ENCODE results near the gene ADRA2A. TPM values are rescaled to one million over a fixed set of nuclear protein-coding genes. Genes with fewer than 3 reads are reported as not detected.

The ADRA2A gene
- total RNA-seq, 1 donor from 2014 or later = 0.32 TPM

DNA sequence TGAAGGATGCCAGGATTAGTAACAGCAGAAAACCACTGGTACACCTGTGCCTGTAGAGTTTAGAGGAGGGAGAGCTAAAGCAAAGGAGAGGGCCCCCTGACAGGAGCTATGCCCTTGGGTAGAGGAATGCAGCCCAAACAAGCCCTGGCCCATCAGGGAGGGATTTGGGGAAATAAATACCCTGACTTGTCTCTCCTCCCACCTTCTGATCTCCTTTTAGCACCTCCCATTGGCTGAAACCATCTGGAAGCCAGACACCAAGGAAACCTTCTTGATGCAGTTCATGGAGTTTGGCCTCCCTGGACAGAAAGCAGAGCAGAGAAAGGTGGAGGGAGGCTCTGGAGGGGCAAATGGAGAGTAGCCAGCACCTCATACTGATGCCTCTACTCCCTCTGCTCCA, 45.3 kb downstream of the ADRA2A start:
- Mint-ChIP-seq H3K9me3 (ENCODE audit: unreplicated experiment) (no peaks in the 10 kb centered on the region), H3K36me3 (ENCODE audit: unreplicated experiment) (no peaks in the 10 kb centered on the region), H3K27me3 (ENCODE audit: unreplicated experiment) (no peaks in the 10 kb centered on the region), H3K27ac (ENCODE audit: unreplicated experiment) (no peak overlapping the region), H3K4me1 (ENCODE audit: low read depth, unreplicated experiment) (no peaks in the 10 kb centered on the region), H3K4me3 (ENCODE audit: unreplicated experiment) (no peak overlapping the region)
- TF ChIP-seq, protein P1, sequence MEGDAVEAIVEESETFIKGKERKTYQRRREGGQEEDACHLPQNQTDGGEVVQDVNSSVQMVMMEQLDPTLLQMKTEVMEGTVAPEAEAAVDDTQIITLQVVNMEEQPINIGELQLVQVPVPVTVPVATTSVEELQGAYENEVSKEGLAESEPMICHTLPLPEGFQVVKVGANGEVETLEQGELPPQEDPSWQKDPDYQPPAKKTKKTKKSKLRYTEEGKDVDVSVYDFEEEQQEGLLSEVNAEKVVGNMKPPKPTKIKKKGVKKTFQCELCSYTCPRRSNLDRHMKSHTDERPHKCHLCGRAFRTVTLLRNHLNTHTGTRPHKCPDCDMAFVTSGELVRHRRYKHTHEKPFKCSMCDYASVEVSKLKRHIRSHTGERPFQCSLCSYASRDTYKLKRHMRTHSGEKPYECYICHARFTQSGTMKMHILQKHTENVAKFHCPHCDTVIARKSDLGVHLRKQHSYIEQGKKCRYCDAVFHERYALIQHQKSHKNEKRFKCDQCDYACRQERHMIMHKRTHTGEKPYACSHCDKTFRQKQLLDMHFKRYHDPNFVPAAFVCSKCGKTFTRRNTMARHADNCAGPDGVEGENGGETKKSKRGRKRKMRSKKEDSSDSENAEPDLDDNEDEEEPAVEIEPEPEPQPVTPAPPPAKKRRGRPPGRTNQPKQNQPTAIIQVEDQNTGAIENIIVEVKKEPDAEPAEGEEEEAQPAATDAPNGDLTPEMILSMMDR (IDR thresholded peaks at IDR 0.05; ENCODE audit: partially characterized antibody, unreplicated experiment) = no peak
- DNase-seq = no peak

DNA sequence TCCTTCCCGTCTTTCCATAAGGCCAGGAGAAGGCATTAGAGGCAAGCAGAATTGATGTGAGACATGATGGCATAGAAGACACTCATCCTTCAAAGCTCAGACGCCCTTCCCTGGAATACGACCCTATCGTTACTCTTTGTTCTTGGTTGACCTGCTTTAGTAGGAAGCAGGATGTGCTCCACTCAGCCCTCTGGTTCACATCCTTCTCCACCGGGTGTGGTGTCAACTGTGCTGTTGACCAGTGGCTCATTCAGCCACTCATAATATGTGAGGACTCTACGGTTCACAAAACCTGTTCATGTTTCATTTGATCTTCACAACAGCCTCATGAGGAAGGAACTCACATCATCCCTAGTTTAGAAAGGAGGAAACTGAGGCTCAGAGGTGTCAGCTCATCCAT, 47.1 kb downstream of the ADRA2A start:
- TF ChIP-seq, protein P1 (IDR thresholded peaks at IDR 0.05; ENCODE audit: partially characterized antibody, unreplicated experiment) = no peak
- Mint-ChIP-seq H3K27ac (ENCODE audit: unreplicated experiment) (no peak overlapping the region), H3K36me3 (ENCODE audit: unreplicated experiment) (no peaks in the 10 kb centered on the region), H3K4me3 (ENCODE audit: unreplicated experiment) (no peak overlapping the region), H3K27me3 (ENCODE audit: unreplicated experiment) (peaks cover 3% of the 10 kb centered on the region), H3K9me3 (ENCODE audit: unreplicated experiment) (no peaks in the 10 kb centered on the region), H3K4me1 (ENCODE audit: low read depth, unreplicated experiment) (no peaks in the 10 kb centered on the region)
- DNase-seq = no peak

DNA sequence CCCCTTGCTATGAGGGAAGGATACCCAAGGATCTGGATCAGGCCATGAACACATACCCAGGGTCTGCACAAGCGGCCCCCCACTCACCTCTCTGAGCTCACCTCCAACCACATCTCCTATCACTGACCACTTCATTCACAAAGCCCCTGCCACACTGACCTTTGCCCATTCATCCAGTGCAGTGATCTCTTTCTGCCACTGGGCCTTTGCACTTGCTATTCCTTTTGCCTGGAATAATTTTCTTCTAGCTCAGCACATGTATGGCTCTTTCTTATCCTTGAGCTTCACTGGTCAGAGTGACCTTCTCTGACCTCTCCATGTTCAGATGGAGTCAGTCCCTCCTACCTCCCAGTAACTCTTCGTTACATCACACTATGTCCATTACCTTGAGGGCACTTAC, 48.3 kb downstream of the ADRA2A start:
- Mint-ChIP-seq H3K4me1 (ENCODE audit: low read depth, unreplicated experiment) (no peaks in the 10 kb centered on the region), H3K36me3 (ENCODE audit: unreplicated experiment) (no peaks in the 10 kb centered on the region), H3K4me3 (ENCODE audit: unreplicated experiment) (no peak overlapping the region), H3K27ac (ENCODE audit: unreplicated experiment) (no peak overlapping the region), H3K27me3 (ENCODE audit: unreplicated experiment) (peaks cover 3% of the 10 kb centered on the region), H3K9me3 (ENCODE audit: unreplicated experiment) (no peaks in the 10 kb centered on the region)
- DNase-seq = no peak
- TF ChIP-seq, protein P1 (IDR thresholded peaks at IDR 0.05; ENCODE audit: partially characterized antibody, unreplicated experiment) = no peak

DNA sequence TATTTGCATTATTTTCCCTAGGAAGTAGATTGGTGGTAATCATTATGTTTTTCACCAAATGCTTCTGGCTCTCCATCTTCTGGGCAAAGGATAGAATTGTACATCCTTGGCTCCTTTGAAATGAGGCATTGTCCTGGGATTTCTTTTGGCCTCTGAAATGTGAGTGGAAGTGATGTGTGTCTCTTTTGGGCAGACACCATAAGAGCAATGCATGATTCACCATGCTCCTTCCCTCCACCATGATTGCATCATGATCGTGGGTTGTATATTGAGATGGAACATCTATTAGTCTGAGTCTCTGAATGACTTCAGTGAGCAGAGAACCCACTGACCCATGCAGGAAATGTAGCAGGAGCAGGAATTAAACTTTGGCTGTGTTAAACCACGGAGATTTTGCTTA, 49.2 kb downstream of the ADRA2A start:
- Mint-ChIP-seq H3K9me3 (ENCODE audit: unreplicated experiment) (no peaks in the 10 kb centered on the region), H3K36me3 (ENCODE audit: unreplicated experiment) (no peaks in the 10 kb centered on the region), H3K4me3 (ENCODE audit: unreplicated experiment) (no peak overlapping the region), H3K27me3 (ENCODE audit: unreplicated experiment) (peaks cover 3% of the 10 kb centered on the region), H3K4me1 (ENCODE audit: low read depth, unreplicated experiment) (no peaks in the 10 kb centered on the region), H3K27ac (ENCODE audit: unreplicated experiment) (no peak overlapping the region)
- DNase-seq = no peak
- TF ChIP-seq, protein P1 (IDR thresholded peaks at IDR 0.05; ENCODE audit: partially characterized antibody, unreplicated experiment) = no peak

DNA sequence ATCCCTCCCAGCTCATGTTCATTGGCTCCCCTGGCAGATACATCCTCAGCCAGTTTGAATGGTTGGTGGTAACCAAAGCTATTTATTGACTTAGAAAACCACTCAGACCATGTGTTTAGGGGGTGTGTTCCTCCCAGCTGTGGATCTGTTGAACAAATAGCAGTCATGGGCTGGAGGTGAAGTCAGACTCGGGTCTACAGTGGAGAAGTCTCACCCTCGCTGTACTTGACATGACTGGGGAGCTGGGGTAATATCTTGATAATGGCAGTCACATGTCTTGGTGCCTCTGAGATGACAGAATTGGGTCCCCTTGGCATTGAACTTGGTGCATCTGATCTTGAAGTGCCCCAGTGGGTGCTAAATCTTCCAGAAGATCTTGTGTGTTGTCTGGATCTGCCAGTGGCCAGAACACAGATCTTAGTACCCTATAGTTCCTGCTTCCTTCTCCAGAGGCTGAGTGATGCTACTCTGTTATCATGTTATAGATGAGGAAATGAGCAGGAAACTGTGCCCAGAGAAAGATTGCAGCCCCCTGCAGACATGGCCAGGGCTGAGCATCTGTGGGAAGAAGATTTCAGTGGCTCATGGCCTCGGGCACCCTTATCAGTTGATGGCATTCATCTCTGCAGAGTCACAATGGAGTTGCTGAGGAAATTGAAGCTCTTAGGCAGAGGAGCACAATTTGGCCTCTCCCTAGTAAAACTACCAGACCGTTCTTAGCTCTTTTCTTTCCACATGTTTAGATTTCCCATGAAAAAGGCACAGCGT, 50.4 kb downstream of the ADRA2A start:
- Mint-ChIP-seq H3K4me3 (ENCODE audit: unreplicated experiment) (no peak overlapping the region), H3K4me1 (ENCODE audit: low read depth, unreplicated experiment) (no peaks in the 10 kb centered on the region), H3K27ac (ENCODE audit: unreplicated experiment) (no peak overlapping the region), H3K36me3 (ENCODE audit: unreplicated experiment) (no peaks in the 10 kb centered on the region), H3K27me3 (ENCODE audit: unreplicated experiment) (peaks cover 3% of the 10 kb centered on the region), H3K9me3 (ENCODE audit: unreplicated experiment) (no peaks in the 10 kb centered on the region)
- TF ChIP-seq, protein P1 (IDR thresholded peaks at IDR 0.05; ENCODE audit: partially characterized antibody, unreplicated experiment) = no peak
- no peak for DNase-seq
